Endodermal cell (in vitro differentiated cells): ENCODE results near the gene ADGRL3. TPM values are rescaled to one million over a fixed set of nuclear protein-coding genes. Genes with fewer than 3 reads are reported as not detected.

Experiments
- DNase-seq: peaks from one replicate; pipeline ENCODE4 v3.0.0-alpha.2; 2017
- H3K27ac ChIP-seq: 2 replicates; pipeline ENCODE4 v1.5.1; 2013; ENCODE audit warnings: mild to moderate bottlenecking, low read depth, low read length, moderate library complexity
- H3K27me3 ChIP-seq: 2 replicates; pipeline ENCODE4 v1.6.1; 2013; ENCODE audit warnings: mild to moderate bottlenecking, low read length, moderate library complexity; ENCODE audit not compliant: insufficient read depth, control insufficient read depth, poor library complexity, severe bottlenecking
- H3K36me3 ChIP-seq: 2 replicates; pipeline ENCODE4 v1.7.0; 2013; ENCODE audit warnings: mild to moderate bottlenecking, low read length, moderate library complexity; ENCODE audit not compliant: control insufficient read depth, insufficient read depth
- H3K4me1 ChIP-seq: one replicate; pipeline ENCODE4 v1.7.0; 2013; ENCODE audit warnings: low read length; ENCODE audit not compliant: control insufficient read depth, insufficient read depth
- H3K4me3 ChIP-seq: 2 replicates; pipeline ENCODE4 v1.5.1; 2013; ENCODE audit warnings: mild to moderate bottlenecking, low read length, moderate library complexity
- H3K9ac ChIP-seq: 2 replicates; pipeline ENCODE4 v1.6.1; 2013; ENCODE audit warnings: mild to moderate bottlenecking, low read length, moderate library complexity; ENCODE audit not compliant: poor library complexity, severe bottlenecking; ENCODE audit errors: extremely low read depth
- H3K9me3 ChIP-seq: 2 replicates; pipeline ENCODE4 v1.6.1; 2013; ENCODE audit warnings: mild to moderate bottlenecking, low read length, moderate library complexity; ENCODE audit not compliant: control insufficient read depth
- H3K27ac Mint-ChIP-seq: 2 replicates; pipeline ENCODE4 v1.8.0; 2020; ENCODE audit warnings: mixed read lengths
- H3K27me3 Mint-ChIP-seq: 2 replicates; pipeline ENCODE4 v1.8.0; 2021; ENCODE audit warnings: mild to moderate bottlenecking, mixed read lengths; ENCODE audit not compliant: insufficient read depth
- H3K36me3 Mint-ChIP-seq: 2 replicates; pipeline ENCODE4 v1.8.0; 2020; ENCODE audit warnings: low read depth, mixed read lengths
- H3K4me1 Mint-ChIP-seq: 2 replicates; pipeline ENCODE4 v1.8.0; 2020; ENCODE audit warnings: mixed read lengths
- H3K4me3 Mint-ChIP-seq: 2 replicates; pipeline ENCODE4 v1.8.0; 2020; ENCODE audit warnings: mild to moderate bottlenecking, moderate library complexity, mixed read lengths
- H3K9me3 Mint-ChIP-seq: 2 replicates; pipeline ENCODE4 v1.8.0; 2020; ENCODE audit warnings: mild to moderate bottlenecking, mixed read lengths
- WGBS, 2 experiments: methylation state at CpG; one replicate each; pipeline versions ENCODE4 v1.1.5 to v1.1.7; 2013; ENCODE audit warnings: missing lambda C conversion rate in 2 of 2, mixed read lengths in 1 of 2; ENCODE audit not compliant: insufficient coverage in 1 of 2, insufficient read length in 1 of 2; 5-methylcytosine and 5-hydroxymethylcytosine counted together
- total RNA-seq, 2 donors: library from RNA; stranded (reverse); fragmentation: NEBNext Ultra II Directional in 1 of 2; extraction: Animal tissue kit (Norgen Biotek cat#: 25700) in 1 of 2; gene quantifications; 2 replicates in 1 of 2; 3 replicates in 1 of 2; pipeline ENCODE4 v1.2.1, GENCODE V29; 2021
- TF ChIP-seq, protein P1 (sequence below): fragments of 200-600 bp; sonication (generic); conservative IDR thresholded peaks from 2 replicates; pipeline ENCODE4 v1.5.0; 2021; ENCODE audit warnings: antibody characterized with exemption, mild to moderate bottlenecking

Gene ADGRL3
- total RNA-seq, 2 donors from 2014 or later = 9.9 to 10.3 TPM

DNA sequence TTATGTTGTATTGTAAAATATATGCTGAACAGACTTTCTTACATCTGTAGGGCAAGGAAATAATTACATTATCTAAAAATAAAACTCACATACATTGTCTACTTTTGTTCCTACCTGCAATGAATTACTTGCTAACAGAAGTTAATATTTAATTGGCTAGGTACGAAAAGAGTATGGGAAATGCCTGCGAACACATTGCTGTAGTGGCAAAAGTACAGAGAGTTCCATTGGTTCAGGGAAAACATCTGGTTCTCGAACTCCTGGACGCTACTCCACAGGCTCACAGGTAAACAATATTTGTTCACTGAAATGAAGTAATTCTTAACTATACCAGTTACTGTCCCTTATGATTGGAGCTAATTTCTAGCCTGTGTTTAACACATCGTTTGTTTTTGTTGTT lies 837.4 kb downstream of the ADGRL3 start:
- no peaks in the 10 kb centered on the region for H3K9me3 ChIP-seq
- no peak overlapping the region for H3K4me3 ChIP-seq
- H3K27ac ChIP-seq = no peak overlapping the region
- DNase-seq = no peak
- Mint-ChIP-seq H3K4me1 (no peaks in the 10 kb centered on the region), H3K36me3 (no peaks in the 10 kb centered on the region), H3K27me3 (no peaks in the 10 kb centered on the region), H3K4me3 (no peak overlapping the region), H3K9me3 (no peaks in the 10 kb centered on the region), H3K27ac (no peak overlapping the region)
- H3K27me3 ChIP-seq = no peaks in the 10 kb centered on the region
- no peaks in the 10 kb centered on the region for H3K36me3 ChIP-seq
- TF ChIP-seq, protein P1, sequence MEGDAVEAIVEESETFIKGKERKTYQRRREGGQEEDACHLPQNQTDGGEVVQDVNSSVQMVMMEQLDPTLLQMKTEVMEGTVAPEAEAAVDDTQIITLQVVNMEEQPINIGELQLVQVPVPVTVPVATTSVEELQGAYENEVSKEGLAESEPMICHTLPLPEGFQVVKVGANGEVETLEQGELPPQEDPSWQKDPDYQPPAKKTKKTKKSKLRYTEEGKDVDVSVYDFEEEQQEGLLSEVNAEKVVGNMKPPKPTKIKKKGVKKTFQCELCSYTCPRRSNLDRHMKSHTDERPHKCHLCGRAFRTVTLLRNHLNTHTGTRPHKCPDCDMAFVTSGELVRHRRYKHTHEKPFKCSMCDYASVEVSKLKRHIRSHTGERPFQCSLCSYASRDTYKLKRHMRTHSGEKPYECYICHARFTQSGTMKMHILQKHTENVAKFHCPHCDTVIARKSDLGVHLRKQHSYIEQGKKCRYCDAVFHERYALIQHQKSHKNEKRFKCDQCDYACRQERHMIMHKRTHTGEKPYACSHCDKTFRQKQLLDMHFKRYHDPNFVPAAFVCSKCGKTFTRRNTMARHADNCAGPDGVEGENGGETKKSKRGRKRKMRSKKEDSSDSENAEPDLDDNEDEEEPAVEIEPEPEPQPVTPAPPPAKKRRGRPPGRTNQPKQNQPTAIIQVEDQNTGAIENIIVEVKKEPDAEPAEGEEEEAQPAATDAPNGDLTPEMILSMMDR = no peak
- H3K4me1 ChIP-seq = no peaks in the 10 kb centered on the region
- H3K9ac ChIP-seq = no peak overlapping the region
- WGBS, 2 experiments = 93% methylated on average over 4 to 5 of the region's 5 CpGs

DNA sequence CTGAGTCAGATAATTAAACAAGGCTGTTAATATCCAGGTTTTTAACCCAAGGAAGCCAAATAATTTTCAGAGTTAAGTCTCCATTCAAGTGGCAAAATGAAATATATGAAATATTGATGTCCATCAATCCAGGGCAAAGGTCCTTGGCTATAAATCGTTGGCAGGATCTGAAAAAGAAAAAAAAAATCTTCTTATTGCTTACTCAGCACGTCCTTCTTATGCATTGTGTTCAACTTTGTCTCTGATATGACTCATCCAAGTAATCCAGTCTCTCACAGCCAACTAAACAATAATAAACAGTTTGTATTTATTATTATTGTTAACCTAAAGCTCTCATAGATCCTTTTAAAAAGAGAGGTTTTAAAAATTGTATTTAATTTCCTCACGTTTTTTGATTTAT lies 851.2 kb downstream of the ADGRL3 start:
- TF ChIP-seq, protein P1 = no peak
- no peak overlapping the region for H3K9ac ChIP-seq
- H3K4me3 Mint-ChIP-seq = no peak overlapping the region
- H3K9me3 Mint-ChIP-seq = no peaks in the 10 kb centered on the region
- H3K27me3 ChIP-seq = no peaks in the 10 kb centered on the region
- no peaks in the 10 kb centered on the region for H3K36me3 ChIP-seq
- no peaks in the 10 kb centered on the region for H3K4me1 Mint-ChIP-seq
- DNase-seq = no peak
- no peaks in the 10 kb centered on the region for H3K9me3 ChIP-seq
- no peak overlapping the region for H3K27ac Mint-ChIP-seq
- no peaks in the 10 kb centered on the region for H3K4me1 ChIP-seq
- WGBS, 2 experiments = 85% methylated on average over 2 of the region's 3 CpGs; no CpG with 5 or more reads in 1 of the 2 experiments
- H3K4me3 ChIP-seq = no peak overlapping the region
- no peaks in the 10 kb centered on the region for H3K36me3 Mint-ChIP-seq
- no peaks in the 10 kb centered on the region for H3K27me3 Mint-ChIP-seq
- H3K27ac ChIP-seq = no peak overlapping the region

DNA sequence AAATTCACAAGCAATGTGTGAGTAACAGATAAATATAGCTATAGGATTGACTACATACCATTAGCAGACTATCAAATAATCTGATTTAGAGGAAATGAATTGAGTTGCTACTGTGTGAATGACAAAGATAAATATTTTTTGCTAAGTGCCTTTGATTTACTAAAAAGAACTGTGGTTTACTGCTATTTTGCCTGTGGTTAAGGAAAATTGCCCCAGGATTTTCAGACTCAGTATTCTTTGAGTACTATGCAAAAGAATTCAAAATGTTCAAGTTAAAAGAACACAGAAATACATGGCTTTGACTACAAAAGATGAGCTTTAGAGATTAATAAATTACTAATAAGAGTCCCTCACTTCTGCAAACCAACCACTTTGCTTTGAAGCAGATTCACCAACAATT lies 853.8 kb downstream of the ADGRL3 start:
- TF ChIP-seq, protein P1 = no peak
- Mint-ChIP-seq H3K27me3 (no peaks in the 10 kb centered on the region), H3K4me3 (no peak overlapping the region)

More for the DNA sequence above, 853.8 kb downstream of the ADGRL3 start:
- no peak overlapping the region for H3K9ac ChIP-seq
- Mint-ChIP-seq H3K4me1 (peaks cover 5% of the 10 kb centered on the region), H3K9me3 (no peaks in the 10 kb centered on the region), H3K36me3 (no peaks in the 10 kb centered on the region), H3K27ac (no peak overlapping the region)
- no peaks in the 10 kb centered on the region for H3K4me1 ChIP-seq
- DNase-seq = no peak
- no peaks in the 10 kb centered on the region for H3K27me3 ChIP-seq
- no peak overlapping the region for H3K27ac ChIP-seq
- H3K9me3 ChIP-seq = no peaks in the 10 kb centered on the region
- no peak overlapping the region for H3K4me3 ChIP-seq
- no peaks in the 10 kb centered on the region for H3K36me3 ChIP-seq
